HG03469 (cell line): ENCODE data around the gene DDAH2.
"Not testable (repeated sequence)": the region's sequence is repeated elsewhere in the genome, so short reads cannot be mapped to it uniquely, and the experiment has no call there.

ENCODE experiments used
- ATAC-seq: cut with Tn5 transposase; IDR thresholded peaks from one replicate; pipeline ENCODE4 v1.9.1; 2021; ENCODE audit warnings: mild to moderate bottlenecking, moderate library complexity, moderate number of reproducible peaks; ENCODE audit not compliant: unreplicated experiment

Gene DDAH2

GRCh38 chr6:31715022-31715958 lies 13.8 kb downstream of the DDAH2 start, which contains the start of gene LY6G6D:
TSS of gene LY6G6D (plus strand) at chr6:31715348. CDS start at chr6:31715356, 8 bp downstream.
- no peak for ATAC-seq

- ATAC-seq, result no peak
Measured at GRCh38 chr6:31713991-31714684, 15.0 kb downstream of the DDAH2 start.

- no peak for ATAC-seq
Measured at GRCh38 chr6:31713465-31713864, 15.6 kb downstream of the DDAH2 start.

- no peak for ATAC-seq
Measured at GRCh38 chr6:31712296-31712695, 16.8 kb downstream of the DDAH2 start.

GRCh38 chr6:31711233-31711632 lies 17.9 kb downstream of the DDAH2 start:
- ATAC-seq, result no peak

- no peak for ATAC-seq
Measured at GRCh38 chr6:31710523-31711219, 18.4 kb downstream of the DDAH2 start.

- ATAC-seq, result not testable (repeated sequence)
Measured at GRCh38 chr6:31709157-31709556, 19.9 kb downstream of the DDAH2 start.

- ATAC-seq, result no peak
Measured at GRCh38 chr6:31708224-31708623, 20.9 kb downstream of the DDAH2 start.

- ATAC-seq, result no peak
Measured at GRCh38 chr6:31707701-31708100, 21.4 kb downstream of the DDAH2 start.

GRCh38 chr6:31706599-31706998 lies 22.5 kb downstream of the DDAH2 start, which contains the start of gene LY6G6F:
TSS of gene LY6G6F (plus strand) at chr6:31706866. CDS start at chr6:31706907, 41 bp downstream.
- ATAC-seq, result no peak

GRCh38 chr6:31705931-31706330 lies 23.2 kb downstream of the DDAH2 start:
- no peak for ATAC-seq

- ATAC-seq, result peak; percentile 69
Measured at GRCh38 chr6:31702819-31703716, 26.0 kb downstream of the DDAH2 start, which contains the start of gene ABHD16A. TSS of gene ABHD16A (minus strand) at chr6:31703324. CDS start at chr6:31703281, 43 bp downstream.

- ATAC-seq, result no peak
Measured at GRCh38 chr6:31702405-31702818, 26.7 kb downstream of the DDAH2 start.

- no peak for ATAC-seq
Measured at GRCh38 chr6:31701666-31702404, 27.3 kb downstream of the DDAH2 start.

- ATAC-seq, result no peak
Measured at GRCh38 chr6:31700740-31701401, 28.2 kb downstream of the DDAH2 start.

- no peak for ATAC-seq
Measured at GRCh38 chr6:31697555-31697954, 31.5 kb downstream of the DDAH2 start.

GRCh38 chr6:31693535-31693934 lies 35.6 kb downstream of the DDAH2 start:
- ATAC-seq, result no peak

- ATAC-seq, result no peak
Measured at GRCh38 chr6:31692886-31693285, 36.2 kb downstream of the DDAH2 start.

- ATAC-seq, result no peak
Measured at GRCh38 chr6:31692353-31692752, 36.7 kb downstream of the DDAH2 start.
